Panc1 (cell line): ENCODE data around the gene C1QL1. TPM values are rescaled to one million over a fixed set of nuclear protein-coding genes. Genes with fewer than 3 reads are reported as not detected.

Source experiments
- ATAC-seq: fragments of 200-7000 bp; cut with Tn5 transposase; 2 replicates; pipeline ENCODE4 v1.9.1; 2020; ENCODE audit warnings: mild to moderate bottlenecking, moderate library complexity
- BruUV-seq: library from RNA; stranded (reverse); fragments of 400-500 nt; replicated peaks from 2 replicates; lab custom pipeline; 2021; lab: Mats Ljungman, UMichigan
- CTCF ChIA-PET: fragments of 300-600 bp; sonication (Branson Sonifier 250); formaldehyde crosslinking; loops from one replicate; lab custom pipeline; 2022; ENCODE audit warnings: antibody characterized with exemption; lab: Charles Lee
- POLR2A ChIA-PET: fragments of 300-600 bp; sonication (Branson Sonifier 250); formaldehyde crosslinking; loops from one replicate; lab custom pipeline; 2022; ENCODE audit warnings: antibody characterized with exemption; lab: Charles Lee
- DNase-seq: peaks from one replicate; pipeline ENCODE4 v3.0.0-alpha.2; 2010; ENCODE audit warnings: low read depth, low spot score
- H3K27ac ChIP-seq: 2 replicates; pipeline ENCODE4 v1.5.1; 2011; ENCODE audit warnings: mild to moderate bottlenecking, low read length, inconsistent platforms
- H3K27me3 ChIP-seq: fragments of 200-500 bp; sonication (Bioruptor generic); 2 replicates; pipeline ENCODE4 v1.6.0; 2014; ENCODE audit warnings: low read length, inconsistent platforms; ENCODE audit not compliant: control insufficient read depth, insufficient read depth
- H3K36me3 ChIP-seq: fragments of 200-500 bp; sonication (Bioruptor generic); 2 replicates; pipeline ENCODE4 v1.5.1; 2014; ENCODE audit warnings: inconsistent platforms, mild to moderate bottlenecking, low read length, moderate library complexity; ENCODE audit not compliant: control insufficient read depth, insufficient read depth
- H3K4me1 ChIP-seq: 2 replicates; pipeline ENCODE4 v1.5.1; 2011; ENCODE audit warnings: inconsistent platforms, mild to moderate bottlenecking, low read length, moderate library complexity; ENCODE audit not compliant: control insufficient read depth, insufficient read depth
- H3K4me3 ChIP-seq, 2 experiments: 2 replicates each; pipeline ENCODE4 v1.5.1; 2011 to 2012; ENCODE audit warnings: low read depth in 2 of 2, low read length in 2 of 2, mild to moderate bottlenecking in 2 of 2, inconsistent platforms in 1 of 2, moderate library complexity in 1 of 2
- H3K9me3 ChIP-seq: fragments of 200-500 bp; sonication (Bioruptor generic); 2 replicates; pipeline ENCODE4 v1.5.1; 2014; ENCODE audit warnings: low read depth, mild to moderate bottlenecking, inconsistent platforms, low read length, moderate library complexity; ENCODE audit not compliant: control insufficient read depth, insufficient read depth
- CTCF ChIP-seq: fragments of 450-650 bp; IDR thresholded peaks from 2 replicates; pipeline ENCODE4 v1.5.1; 2017; ENCODE audit warnings: mild to moderate bottlenecking
- POLR2AphosphoS5 ChIP-seq: IDR thresholded peaks from 2 replicates; pipeline ENCODE4 v1.6.1; 2012; ENCODE audit warnings: mild to moderate bottlenecking, low read depth, low read length, moderate library complexity
- SIN3A ChIP-seq: IDR thresholded peaks from 2 replicates; pipeline ENCODE4 v1.6.1; 2012; ENCODE audit warnings: low read depth, mild to moderate bottlenecking, low read length, moderate library complexity, borderline replicate concordance; ENCODE audit not compliant: insufficient read depth
- TCF7L2 ChIP-seq: IDR thresholded peaks from 2 replicates; pipeline ENCODE4 v1.6.1; 2011; ENCODE audit warnings: mild to moderate bottlenecking, low read depth, low read length, inconsistent platforms
- in situ Hi-C: cut with HindIII; loops from 2 replicates; pipeline ENCODE4 v1.10.0; 2016; ENCODE audit warnings: low sequenced_read_pairs, low pct_unique_long_range_greater_than_20kb
- intact Hi-C: fragments of 100-400 bp; cut with micrococcal nuclease; formaldehyde crosslinking; loops from one replicate; pipeline ENCODE4 v1.10.0; 2022; ENCODE audit not compliant: unreplicated experiment
- total RNA-seq: library from RNA; stranded (reverse); gene quantifications from one replicate; pipeline ENCODE4 v1.2.1, GENCODE V29; 2021; ENCODE audit not compliant: unreplicated experiment
- TF ChIP-seq, protein P1 (sequence below), 2 experiments: IDR thresholded peaks; 2 replicates each; pipeline ENCODE4 v1.6.1; 2011 to 2012; ENCODE audit warnings: low read depth in 2 of 2, control low read depth in 1 of 2, low read length in 1 of 2, mild to moderate bottlenecking in 1 of 2, moderate library complexity in 1 of 2; ENCODE audit not compliant: insufficient read depth in 1 of 2

The C1QL1 gene
- total RNA-seq, 1 experiment from 2014 or later: 9.5 TPM

DNA sequence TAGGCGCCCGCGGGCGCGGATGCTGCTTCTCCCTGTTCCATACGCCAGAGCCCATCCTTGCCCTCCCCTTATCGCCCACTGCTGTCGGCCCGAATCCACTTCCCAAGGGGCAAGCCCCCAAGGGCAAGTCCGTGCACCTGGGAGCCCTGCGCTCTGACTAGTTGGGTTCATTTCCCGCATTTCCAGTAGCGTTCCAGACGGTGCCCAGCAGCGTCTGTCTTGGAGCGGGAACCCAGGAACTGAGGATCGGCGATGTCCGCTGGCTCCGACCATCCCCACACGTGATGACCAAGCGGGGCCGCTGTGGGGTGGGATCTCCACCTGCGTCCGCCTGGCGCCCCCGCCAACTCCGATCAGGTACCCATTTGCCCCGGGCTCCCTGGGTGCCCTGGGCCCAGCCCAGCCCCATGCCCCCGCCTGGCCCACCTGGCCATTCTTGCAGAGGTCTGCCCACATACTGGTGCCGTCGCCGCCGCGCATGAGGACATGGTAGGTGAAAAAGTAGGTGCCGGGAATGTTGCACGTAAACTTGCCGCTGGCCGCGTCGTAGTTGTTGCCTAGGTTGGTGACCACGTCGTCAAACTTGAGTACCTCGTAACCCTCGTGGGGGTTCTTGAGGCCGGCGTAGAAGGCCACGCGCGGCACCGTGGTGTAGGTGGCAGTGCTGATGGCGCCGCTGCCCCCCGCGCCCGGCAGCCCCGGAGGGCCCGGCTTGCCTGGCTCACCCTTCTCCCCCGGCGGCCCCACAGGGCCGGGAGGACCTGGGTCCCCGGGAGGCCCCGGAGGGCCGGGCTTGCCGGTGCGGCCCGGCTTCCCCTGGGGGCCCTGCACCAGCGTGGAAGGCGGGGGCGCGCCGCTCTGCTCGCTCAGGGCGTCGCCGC, 837 bp downstream of the C1QL1 start:
- in situ Hi-C loops: no loop called here
- intact Hi-C loops: no loop called here
- ChIA-PET POLR2A (no interaction called here), CTCF (interaction anchor here (0.6 kb wide), 1 partner anchor 506 kb away, joined by 3 read pairs; no protein-coding TSS in a partner anchor)
- TF ChIP-seq CTCF (no peak), SIN3A (no peak), POLR2AphosphoS5 (no peak), TCF7L2 (no peak)
- TF ChIP-seq, protein P1, sequence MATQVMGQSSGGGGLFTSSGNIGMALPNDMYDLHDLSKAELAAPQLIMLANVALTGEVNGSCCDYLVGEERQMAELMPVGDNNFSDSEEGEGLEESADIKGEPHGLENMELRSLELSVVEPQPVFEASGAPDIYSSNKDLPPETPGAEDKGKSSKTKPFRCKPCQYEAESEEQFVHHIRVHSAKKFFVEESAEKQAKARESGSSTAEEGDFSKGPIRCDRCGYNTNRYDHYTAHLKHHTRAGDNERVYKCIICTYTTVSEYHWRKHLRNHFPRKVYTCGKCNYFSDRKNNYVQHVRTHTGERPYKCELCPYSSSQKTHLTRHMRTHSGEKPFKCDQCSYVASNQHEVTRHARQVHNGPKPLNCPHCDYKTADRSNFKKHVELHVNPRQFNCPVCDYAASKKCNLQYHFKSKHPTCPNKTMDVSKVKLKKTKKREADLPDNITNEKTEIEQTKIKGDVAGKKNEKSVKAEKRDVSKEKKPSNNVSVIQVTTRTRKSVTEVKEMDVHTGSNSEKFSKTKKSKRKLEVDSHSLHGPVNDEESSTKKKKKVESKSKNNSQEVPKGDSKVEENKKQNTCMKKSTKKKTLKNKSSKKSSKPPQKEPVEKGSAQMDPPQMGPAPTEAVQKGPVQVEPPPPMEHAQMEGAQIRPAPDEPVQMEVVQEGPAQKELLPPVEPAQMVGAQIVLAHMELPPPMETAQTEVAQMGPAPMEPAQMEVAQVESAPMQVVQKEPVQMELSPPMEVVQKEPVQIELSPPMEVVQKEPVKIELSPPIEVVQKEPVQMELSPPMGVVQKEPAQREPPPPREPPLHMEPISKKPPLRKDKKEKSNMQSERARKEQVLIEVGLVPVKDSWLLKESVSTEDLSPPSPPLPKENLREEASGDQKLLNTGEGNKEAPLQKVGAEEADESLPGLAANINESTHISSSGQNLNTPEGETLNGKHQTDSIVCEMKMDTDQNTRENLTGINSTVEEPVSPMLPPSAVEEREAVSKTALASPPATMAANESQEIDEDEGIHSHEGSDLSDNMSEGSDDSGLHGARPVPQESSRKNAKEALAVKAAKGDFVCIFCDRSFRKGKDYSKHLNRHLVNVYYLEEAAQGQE (IDR thresholded peaks at IDR 0.05; ENCODE audit: insufficient read depth in 1 of 2, low read depth in 2 of 2, low read length in 1 of 2): no peak
- Histone ChIP-seq H3K36me3 (no peaks in the 10 kb centered on the region), H3K9me3 (no peaks in the 10 kb centered on the region), H3K4me3 (peak overlapping the region in 1 of 2 experiments; percentile 13; a peak in 1 of 4 replicates), H3K27ac (no peak overlapping the region), H3K4me1 (no peaks in the 10 kb centered on the region), H3K27me3 (no peaks in the 10 kb centered on the region)
- DNase-seq (no peak), ATAC-seq (0 out of 2 replicates have a peak, but pooled peaks have one; percentile 3)
- BruUV-seq: no TSS peak

DNA sequence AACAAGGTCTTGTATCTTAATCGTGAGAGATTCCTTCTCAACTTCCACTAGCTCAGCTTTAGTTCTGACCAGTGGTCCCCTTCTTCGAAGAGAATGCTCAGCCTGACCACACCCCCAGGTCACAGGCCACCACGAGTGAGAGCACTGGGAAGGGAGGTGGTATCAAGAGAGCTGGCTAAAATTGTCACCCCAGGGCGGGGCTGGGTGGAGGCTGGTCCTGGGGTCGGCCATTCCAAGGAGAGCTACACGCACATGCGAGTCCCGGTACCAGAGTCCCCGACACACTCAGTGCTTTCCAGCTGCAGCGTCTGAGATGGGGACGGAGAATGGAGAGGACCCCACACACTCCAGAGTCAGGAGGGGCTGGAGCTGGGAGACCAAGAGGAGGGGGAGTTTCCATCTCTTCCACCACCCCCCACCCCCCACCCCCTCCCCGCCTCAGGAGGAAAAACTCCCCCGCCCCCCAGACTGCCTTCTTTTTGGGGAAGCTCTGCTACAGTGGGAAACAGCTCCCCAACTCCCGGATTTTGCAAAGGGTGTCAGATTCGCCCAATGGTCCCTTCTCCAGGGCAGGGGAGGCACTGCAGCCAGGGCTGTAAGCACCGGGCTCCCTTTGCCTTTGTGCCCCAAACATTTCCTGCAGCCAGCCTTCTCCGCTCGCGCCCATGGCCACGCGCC, 1.6 kb downstream of the C1QL1 start:
- in situ Hi-C loops: no loop called here
- ATAC-seq: no peak
- no peak overlapping the region for H3K27ac ChIP-seq
- intact Hi-C loops: no loop called here
- H3K9me3 ChIP-seq: no peaks in the 10 kb centered on the region
- H3K27me3 ChIP-seq: no peaks in the 10 kb centered on the region
- TF ChIP-seq, protein P1 (IDR thresholded peaks at IDR 0.05; ENCODE audit: insufficient read depth in 1 of 2, low read depth in 2 of 2, low read length in 1 of 2): no peak
- no peak for TF ChIP-seq SIN3A
- TF ChIP-seq CTCF: no peak
- TF ChIP-seq POLR2AphosphoS5: no peak
- TF ChIP-seq TCF7L2: no peak
- POLR2A ChIA-PET: interaction anchor here (0.7 kb wide), 1 partner anchor 26 kb away, joined by 3 read pairs; no protein-coding TSS in a partner anchor
- no peak for DNase-seq
- H3K4me1 ChIP-seq: no peaks in the 10 kb centered on the region
- no peak overlapping the region for H3K4me3 ChIP-seq
- no TSS peak for BruUV-seq
- CTCF ChIA-PET: interaction anchor here (0.6 kb wide), 1 partner anchor 505 kb away, joined by 3 read pairs; no protein-coding TSS in a partner anchor
- H3K36me3 ChIP-seq: no peaks in the 10 kb centered on the region
